GM10847 (cell line): ENCODE data around the gene FBXO41.

Source experiments
- POLR2A ChIP-seq: IDR thresholded peaks from 2 replicates; pipeline ENCODE4 v1.6.1; 2011; ENCODE audit not compliant: insufficient read length; ENCODE audit errors: extremely low read depth

FBXO41 gene

GRCh38 chr2:73292906-73293533 is 8.7 kb upstream of the FBXO41 start:
- no peak for TF ChIP-seq POLR2A

- no peak for TF ChIP-seq POLR2A
Observed at GRCh38 chr2:73292316-73292905, 8.1 kb upstream of the FBXO41 start.

GRCh38 chr2:73291461-73292315 is 7.4 kb upstream of the FBXO41 start:
- TF ChIP-seq POLR2A: no peak

- TF ChIP-seq POLR2A: no peak
Observed at GRCh38 chr2:73291093-73291460, 6.8 kb upstream of the FBXO41 start.

- TF ChIP-seq POLR2A: no peak
Observed at GRCh38 chr2:73290049-73290839, 6.0 kb upstream of the FBXO41 start.

- TF ChIP-seq POLR2A: no peak
Observed at GRCh38 chr2:73289304-73289703, 5.0 kb upstream of the FBXO41 start.

- no peak for TF ChIP-seq POLR2A
Observed at GRCh38 chr2:73286134-73286655, 1.9 kb upstream of the FBXO41 start.

- TF ChIP-seq POLR2A: no peak
Observed at GRCh38 chr2:73285159-73285739, 971 bp upstream of the FBXO41 start.

- TF ChIP-seq POLR2A: no peak
Observed at GRCh38 chr2:73283545-73284295, 558 bp downstream of the FBXO41 start.

GRCh38 chr2:73282924-73283544 is 1.2 kb downstream of the FBXO41 start:
- TF ChIP-seq POLR2A: no peak

GRCh38 chr2:73281244-73281643 is 3.0 kb downstream of the FBXO41 start:
- no peak for TF ChIP-seq POLR2A

GRCh38 chr2:73279852-73280251 is 4.4 kb downstream of the FBXO41 start:
- TF ChIP-seq POLR2A: no peak

- TF ChIP-seq POLR2A: no peak
Observed at GRCh38 chr2:73272270-73272669, 12.0 kb downstream of the FBXO41 start.

- TF ChIP-seq POLR2A: no peak
Observed at GRCh38 chr2:73269686-73270465, 14.4 kb downstream of the FBXO41 start.
